Measurements from ENCODE around the gene KIAA0319L. TPM values are rescaled to one million over a fixed set of nuclear protein-coding genes. Genes with fewer than 3 reads are reported as not detected.

Gene KIAA0319L
- total and polyA plus RNA-seq, 3 donors from 2014 or later, result 55.6 to 90.1 (median 90.1) TPM

DNA sequence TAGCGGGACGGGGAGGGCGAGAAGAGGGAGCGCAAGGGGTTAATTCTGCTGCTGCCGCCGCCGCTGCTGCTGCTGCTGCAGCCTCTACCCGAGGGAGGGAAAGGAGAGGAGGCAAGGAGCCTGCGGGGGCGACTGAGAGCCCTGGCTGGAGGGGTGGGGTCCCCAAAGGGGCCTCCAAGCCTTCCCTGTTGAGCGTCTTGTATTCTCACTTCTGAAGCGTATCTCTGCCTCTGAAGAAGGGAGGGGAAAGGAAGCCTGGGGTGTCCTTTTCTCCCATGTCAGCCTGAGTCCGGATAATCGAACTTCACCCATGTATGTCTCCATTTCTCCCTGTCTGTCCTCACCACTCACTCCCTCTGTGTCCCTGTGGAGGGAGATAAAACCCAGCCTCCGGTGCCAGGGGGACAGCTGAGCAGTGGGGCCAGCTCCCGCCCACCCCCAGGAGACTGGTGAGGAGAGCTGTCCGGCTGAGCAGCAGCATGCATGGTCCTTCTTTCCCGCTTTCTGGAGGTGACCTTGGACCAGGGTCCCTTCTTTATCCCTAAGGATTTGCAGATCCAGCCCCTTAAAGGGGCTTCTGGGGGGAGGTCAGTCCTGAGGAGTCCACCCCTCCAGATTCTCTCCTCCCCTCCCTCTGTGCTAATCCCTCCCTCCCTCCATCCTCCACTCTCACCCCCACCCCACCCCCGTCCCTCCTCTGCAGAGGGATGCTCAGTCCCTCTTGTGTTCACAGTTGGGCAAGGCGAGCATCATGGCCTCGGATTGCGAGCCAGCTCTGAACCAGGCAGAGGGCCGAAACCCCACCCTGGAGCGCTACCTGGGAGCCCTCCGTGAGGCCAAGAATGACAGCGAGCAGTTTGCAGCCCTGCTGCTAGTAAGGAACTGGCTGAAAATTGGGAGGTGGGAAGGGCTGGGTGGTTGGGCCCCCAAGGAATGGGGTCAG lies 1.4 kb upstream of the KIAA0319L start:
- H3K27me3 ChIP-seq, result no peaks in the 10 kb centered on the region
- no peaks in the 10 kb centered on the region for H3K9me3 ChIP-seq
- intact Hi-C loops (cut with DNase I; ENCODE audit: low total_unique reads), result no loop called here
- DNase-seq, result no peak
- TF ChIP-seq POLR2A (IDR thresholded peaks at IDR 0.05), result no peak
- TF ChIP-seq, protein P1, sequence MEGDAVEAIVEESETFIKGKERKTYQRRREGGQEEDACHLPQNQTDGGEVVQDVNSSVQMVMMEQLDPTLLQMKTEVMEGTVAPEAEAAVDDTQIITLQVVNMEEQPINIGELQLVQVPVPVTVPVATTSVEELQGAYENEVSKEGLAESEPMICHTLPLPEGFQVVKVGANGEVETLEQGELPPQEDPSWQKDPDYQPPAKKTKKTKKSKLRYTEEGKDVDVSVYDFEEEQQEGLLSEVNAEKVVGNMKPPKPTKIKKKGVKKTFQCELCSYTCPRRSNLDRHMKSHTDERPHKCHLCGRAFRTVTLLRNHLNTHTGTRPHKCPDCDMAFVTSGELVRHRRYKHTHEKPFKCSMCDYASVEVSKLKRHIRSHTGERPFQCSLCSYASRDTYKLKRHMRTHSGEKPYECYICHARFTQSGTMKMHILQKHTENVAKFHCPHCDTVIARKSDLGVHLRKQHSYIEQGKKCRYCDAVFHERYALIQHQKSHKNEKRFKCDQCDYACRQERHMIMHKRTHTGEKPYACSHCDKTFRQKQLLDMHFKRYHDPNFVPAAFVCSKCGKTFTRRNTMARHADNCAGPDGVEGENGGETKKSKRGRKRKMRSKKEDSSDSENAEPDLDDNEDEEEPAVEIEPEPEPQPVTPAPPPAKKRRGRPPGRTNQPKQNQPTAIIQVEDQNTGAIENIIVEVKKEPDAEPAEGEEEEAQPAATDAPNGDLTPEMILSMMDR (IDR thresholded peaks at IDR 0.05), result no peak
- H3K4me3 ChIP-seq, result peak overlapping the region; percentile 89 to 98
- WGBS, 2 donors, result 5 to 12% methylated on average over 19 to 26 of the region's 26 CpGs
- peak overlapping the region; percentile 94 to 96 for H3K27ac ChIP-seq
- H3K4me1 ChIP-seq, result peaks cover 32% of the 10 kb centered on the region
- no peaks in the 10 kb centered on the region for H3K36me3 ChIP-seq (ENCODE audit: low read depth, missing control alignments)

DNA sequence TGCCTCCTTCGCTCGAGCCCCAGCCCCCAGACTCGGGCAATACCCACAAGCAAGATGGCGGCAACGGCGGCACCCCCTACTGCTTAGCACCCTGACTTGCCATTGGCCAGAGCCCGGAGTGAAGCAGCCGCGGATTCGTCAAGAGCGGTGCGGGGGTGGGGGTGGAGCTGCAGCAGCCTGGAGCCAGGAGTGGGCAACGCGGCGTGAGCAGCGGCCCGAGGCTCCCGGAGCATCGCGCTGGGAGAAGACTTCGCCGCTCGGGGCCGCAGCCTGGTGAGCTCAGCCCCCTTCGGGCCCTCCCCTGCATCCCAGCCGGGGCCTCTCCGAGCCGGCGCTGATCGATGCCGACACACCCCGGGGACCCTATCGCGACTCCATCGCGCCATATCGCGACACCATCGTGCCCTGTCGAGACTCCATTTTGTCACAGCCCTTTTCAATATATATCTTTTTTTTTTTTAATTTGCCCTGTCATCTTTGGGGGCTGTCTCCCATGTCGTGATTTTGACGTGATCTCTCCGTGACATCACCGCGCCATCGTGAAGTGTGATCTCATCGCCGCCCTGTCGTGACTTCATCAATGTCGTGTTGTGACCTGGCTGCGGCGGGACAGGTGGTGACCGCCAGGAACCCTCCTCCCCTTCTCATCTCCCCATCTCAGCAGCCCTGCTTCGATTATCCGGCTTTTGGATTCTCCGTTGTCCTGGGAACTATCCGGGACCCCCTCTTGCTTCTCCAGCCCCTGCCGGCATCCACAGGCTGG lies 589 bp upstream of the KIAA0319L start, which contains the start of gene NCDN:
TSS of gene NCDN (plus strand) at position 189 of the 763 bp plus-strand sequence. CDS start at position 581, 392 bp downstream.
- DNase-seq, result peak; percentile 97
- peak; percentile 21 for TF ChIP-seq POLR2A (IDR thresholded peaks at IDR 0.05)
- TF ChIP-seq, protein P1 (IDR thresholded peaks at IDR 0.05), result no peak
- Histone ChIP-seq H3K27me3 (no peaks in the 10 kb centered on the region), H3K4me3 (peak within 1 kb of the TSS; percentile 89 to 98), H3K36me3 (ENCODE audit: low read depth, missing control alignments) (no peaks in the 10 kb centered on the region), H3K27ac (peak within 1 kb of the TSS; percentile 94 to 96), H3K4me1 (peaks cover 32% of the 10 kb centered on the region), H3K9me3 (no peaks in the 10 kb centered on the region)
- intact Hi-C loops (cut with DNase I; ENCODE audit: low total_unique reads), result no loop called here
- 0 to 1% methylated on average over 50 to 56 of the region's 58 CpGs for WGBS, 2 donors

DNA sequence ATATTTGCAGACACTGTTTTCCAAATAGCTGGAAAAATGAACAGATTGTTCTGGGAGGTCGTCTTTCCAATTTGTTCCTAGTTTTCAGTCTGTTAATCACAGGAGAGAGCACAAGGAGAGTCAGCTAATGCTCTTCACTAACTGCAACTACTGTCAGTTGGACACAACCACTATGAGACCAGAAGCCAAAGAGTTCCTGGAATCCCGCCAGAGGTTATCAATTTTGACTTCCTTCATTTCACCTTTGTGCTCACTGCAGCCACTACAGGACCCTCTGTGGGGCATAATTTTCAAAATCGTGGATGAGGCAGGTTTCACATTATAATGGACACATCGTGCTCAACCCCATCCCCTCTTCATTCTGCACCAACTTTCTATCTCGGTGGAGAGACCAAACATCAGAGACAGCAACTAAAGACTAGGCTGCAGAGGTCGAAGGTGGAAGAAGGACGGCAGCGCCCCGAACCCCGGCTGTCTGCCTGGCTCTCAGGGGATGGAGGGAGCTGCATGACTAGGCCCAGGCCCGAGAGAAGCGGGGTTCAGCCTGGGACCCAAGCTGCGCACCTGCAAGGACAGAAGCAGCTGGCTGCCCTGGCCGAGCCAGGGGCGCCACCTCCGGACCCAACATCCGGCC lies 602 bp downstream of the KIAA0319L start:
- intact Hi-C loops (cut with DNase I; ENCODE audit: low total_unique reads), result no loop called here
- H3K9me3 ChIP-seq, result no peaks in the 10 kb centered on the region
- H3K4me1 ChIP-seq, result peaks cover 32% of the 10 kb centered on the region
- H3K27ac ChIP-seq, result peak overlapping the region; percentile 94 to 96
- peak overlapping the region; percentile 89 to 98 for H3K4me3 ChIP-seq
- no peaks in the 10 kb centered on the region for H3K27me3 ChIP-seq
- no peaks in the 10 kb centered on the region for H3K36me3 ChIP-seq (ENCODE audit: low read depth, missing control alignments)
- no peak for TF ChIP-seq POLR2A (IDR thresholded peaks at IDR 0.05)
- TF ChIP-seq, protein P1 (IDR thresholded peaks at IDR 0.05), result no peak
- WGBS, 2 donors, result 0 to 3% methylated on average over 9 to 16 of the region's 17 CpGs
- no peak for DNase-seq

DNA sequence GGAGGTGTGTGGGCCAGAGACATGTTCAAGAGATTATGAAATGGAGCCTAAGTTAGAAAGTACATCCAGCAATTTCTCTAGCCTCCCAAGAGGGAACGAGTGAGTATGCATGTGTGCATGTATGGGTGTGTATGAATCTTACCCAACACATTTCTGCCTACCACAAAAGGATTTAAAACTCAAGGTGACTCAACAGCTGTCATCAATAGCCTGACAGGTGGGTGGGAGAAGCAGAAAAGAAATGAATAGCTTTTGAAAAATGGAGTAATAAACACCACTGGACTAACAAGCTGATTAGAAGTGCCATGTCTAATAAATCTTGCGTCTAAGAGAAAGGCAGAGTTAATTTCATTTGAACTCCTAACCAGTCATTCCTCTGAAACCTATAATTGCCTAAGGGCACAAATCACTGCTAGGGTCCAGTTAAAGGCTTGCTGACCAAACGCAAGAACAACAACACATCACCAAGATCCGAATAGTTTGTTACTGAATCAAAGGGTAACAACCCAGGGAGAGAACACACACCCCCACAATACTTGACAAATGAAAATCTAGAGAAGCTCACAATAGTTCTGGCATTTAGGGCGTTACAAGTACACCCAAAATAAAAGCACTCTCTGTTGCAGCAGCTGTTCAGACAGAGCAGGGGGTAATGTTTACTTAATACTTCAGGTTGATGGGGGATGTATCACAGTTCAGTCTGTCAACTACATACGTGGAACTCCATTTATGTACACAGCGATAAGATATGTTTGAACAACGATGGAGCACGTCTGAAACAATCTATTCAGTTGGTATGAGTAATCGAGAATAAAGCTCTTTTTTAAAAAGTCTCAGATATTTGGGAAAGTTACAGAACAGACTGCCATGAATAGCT lies 1.4 kb downstream of the KIAA0319L start:
- Histone ChIP-seq H3K36me3 (ENCODE audit: low read depth, missing control alignments) (no peaks in the 10 kb centered on the region), H3K4me1 (peaks cover 32% of the 10 kb centered on the region), H3K27me3 (no peaks in the 10 kb centered on the region), H3K9me3 (no peaks in the 10 kb centered on the region), H3K27ac (peak overlapping the region in 1 of 2 donors; percentile 96), H3K4me3 (peak overlapping the region in 1 of 2 donors; percentile 89)
- TF ChIP-seq, protein P1 (IDR thresholded peaks at IDR 0.05), result no peak
- TF ChIP-seq POLR2A (IDR thresholded peaks at IDR 0.05), result no peak
- 22 to 25% methylated on average over 10 of the region's 10 CpGs for WGBS, 2 donors
- no peak for DNase-seq
- intact Hi-C loops (cut with DNase I; ENCODE audit: low total_unique reads), result no loop called here

Measured in testis (tissue), 3 donors.